CD14-positive monocyte (primary cell): ENCODE data around the gene WRNIP1. TPM values are rescaled to one million over a fixed set of nuclear protein-coding genes. Genes with fewer than 3 reads are reported as not detected.

Experiments
- DNase-seq, 3 donors: peaks; one replicate each; pipeline ENCODE4 v3.0.0-alpha.2; 2011 to 2022
- H2AFZ ChIP-seq: 2 replicates; pipeline ENCODE4 v1.6.0; 2012; ENCODE audit warnings: mild to moderate bottlenecking, low read depth, low read length, inconsistent platforms; ENCODE audit not compliant: insufficient read depth, poor library complexity, severe bottlenecking
- H3K27ac ChIP-seq, 2 donors: 1 replicate in 1 of 2; 2 replicates in 1 of 2; pipeline ENCODE4 v1.5.1; 2012 to 2013; ENCODE audit warnings: low read length in 2 of 2, control low read depth in 1 of 2, inconsistent platforms in 1 of 2, low read depth in 1 of 2, mild to moderate bottlenecking in 1 of 2
- H3K27me3 ChIP-seq, 2 donors: one replicate each; pipeline versions ENCODE4 v1.6.0 to v1.6.1; 2011 to 2013; ENCODE audit warnings: low read length in 2 of 2; ENCODE audit not compliant: control insufficient read depth in 2 of 2, insufficient read depth in 2 of 2
- H3K36me3 ChIP-seq, 2 donors: replicated peaks in 1 of 2; 1 replicate in 1 of 2; 2 replicates in 1 of 2; pipeline versions ENCODE4 v1.5.1 to v1.6.1; 2012 to 2013; ENCODE audit warnings: low read length in 2 of 2, control low read depth in 1 of 2, inconsistent platforms in 1 of 2, mild to moderate bottlenecking in 1 of 2; ENCODE audit not compliant: insufficient read depth in 2 of 2, control insufficient read depth in 1 of 2
- H3K4me1 ChIP-seq, 2 donors: 1 replicate in 1 of 2; 2 replicates in 1 of 2; pipeline versions ENCODE4 v1.5.1 to v1.6.1; 2012 to 2013; ENCODE audit warnings: low read length in 2 of 2, control low read depth in 1 of 2, inconsistent platforms in 1 of 2, mild to moderate bottlenecking in 1 of 2, moderate library complexity in 1 of 2; ENCODE audit not compliant: insufficient read depth in 2 of 2, control insufficient read depth in 1 of 2
- H3K4me2 ChIP-seq: replicated peaks from 2 replicates; pipeline ENCODE3; 2012; ENCODE audit warnings: low read length, moderate library complexity, mild to moderate bottlenecking; ENCODE audit not compliant: poor library complexity, severe bottlenecking; ENCODE audit errors: extremely low read depth
- H3K4me3 ChIP-seq, 3 experiments: fragments of 200-600 bp in 1 of 3; sonication (generic) in 1 of 3; replicated peaks in 1 of 3; 1 replicate in 2 of 3; 2 replicates in 1 of 3; pipeline ENCODE4 v1.5.1; 2011 to 2013; ENCODE audit warnings: low read length in 3 of 3, mild to moderate bottlenecking in 3 of 3, control low read depth in 2 of 3, low read depth in 2 of 3, inconsistent platforms in 1 of 3, moderate library complexity in 1 of 3
- H3K79me2 ChIP-seq: 2 replicates; pipeline ENCODE4 v1.6.0; 2012; ENCODE audit warnings: mild to moderate bottlenecking, control low read depth, inconsistent platforms, low read length, moderate library complexity; ENCODE audit not compliant: insufficient read depth
- H3K9ac ChIP-seq: 2 replicates; pipeline ENCODE4 v1.6.0; 2017; ENCODE audit warnings: low read length, mild to moderate bottlenecking; ENCODE audit not compliant: insufficient read depth, poor library complexity, severe bottlenecking
- H3K9me3 ChIP-seq, 2 donors: replicated peaks in 1 of 2; 1 replicate in 1 of 2; 2 replicates in 1 of 2; pipeline versions ENCODE4 v1.5.1 to v1.6.1; 2012 to 2013; ENCODE audit warnings: low read length in 2 of 2, control low read depth in 1 of 2; ENCODE audit not compliant: control insufficient read depth in 1 of 2, insufficient read depth in 1 of 2
- H4K20me1 ChIP-seq: 2 replicates; pipeline ENCODE4 v1.6.0; 2012; ENCODE audit warnings: mild to moderate bottlenecking, low read length, control low read depth, moderate library complexity; ENCODE audit not compliant: insufficient read depth
- H3K27ac Mint-ChIP-seq, 7 donors: one replicate each; pipeline ENCODE4 v1.8.0; 2020; ENCODE audit warnings: mild to moderate bottlenecking in 7 of 7, mixed read lengths in 7 of 7, moderate library complexity in 6 of 7, inconsistent platforms in 2 of 7
- H3K27me3 Mint-ChIP-seq, 3 donors: one replicate each; pipeline ENCODE4 v1.8.0; 2021 to 2022; ENCODE audit warnings: low read depth in 3 of 3, mild to moderate bottlenecking in 3 of 3, mixed read lengths in 3 of 3, moderate library complexity in 3 of 3, inconsistent platforms in 1 of 3
- H3K36me3 Mint-ChIP-seq, 2 donors: one replicate each; pipeline ENCODE4 v1.8.0; 2020; ENCODE audit warnings: mixed read lengths in 2 of 2, inconsistent platforms in 1 of 2, mild to moderate bottlenecking in 1 of 2
- H3K4me1 Mint-ChIP-seq: one replicate; pipeline ENCODE4 v1.8.0; 2020; ENCODE audit warnings: mild to moderate bottlenecking, mixed read lengths
- H3K4me3 Mint-ChIP-seq, 2 donors: one replicate each; pipeline ENCODE4 v1.8.0; 2020; ENCODE audit warnings: mild to moderate bottlenecking in 2 of 2, mixed read lengths in 2 of 2, moderate library complexity in 1 of 2
- H3K9me3 Mint-ChIP-seq, 7 donors: one replicate each; pipeline ENCODE4 v1.8.0; 2020 to 2022; ENCODE audit warnings: mixed read lengths in 7 of 7, mild to moderate bottlenecking in 6 of 7, moderate library complexity in 6 of 7, inconsistent platforms in 2 of 7
- CTCF ChIP-seq: fragments of 200-600 bp; IDR thresholded peaks from one replicate; pipeline ENCODE4 v1.8.0; 2022; ENCODE audit warnings: antibody characterized with exemption, mild to moderate bottlenecking
- WGBS: methylation state at CpG from one replicate; pipeline ENCODE4 v1.1.5; 2013; ENCODE audit warnings: missing lambda C conversion rate; ENCODE audit not compliant: insufficient coverage; 5-methylcytosine and 5-hydroxymethylcytosine counted together
- intact Hi-C, 2 donors: fragments of 100-400 bp; cut with micrococcal nuclease; formaldehyde crosslinking; loops; one replicate each; pipeline versions ENCODE4 v1.15.0 to v1.15.1; 2023
- polyA plus RNA-seq, 3 donors: library from polyadenylated mRNA; depleted of rRNA in 1 of 3; unstranded in 2 of 3; stranded (reverse) in 1 of 3; fragments of 300-500 nt in 2 of 3; fragments of >200 nt in 1 of 3; fragmentation: Illumina TruSeq in 2 of 3; gene quantifications; 1 replicate in 2 of 3; 2 replicates in 1 of 3; pipeline ENCODE4 v1.2.3, GENCODE V29; 2012 to 2021

The WRNIP1 gene
- polyA plus RNA-seq, 3 donors, result 17.5 to 25.8 (median 17.8) TPM

DNA sequence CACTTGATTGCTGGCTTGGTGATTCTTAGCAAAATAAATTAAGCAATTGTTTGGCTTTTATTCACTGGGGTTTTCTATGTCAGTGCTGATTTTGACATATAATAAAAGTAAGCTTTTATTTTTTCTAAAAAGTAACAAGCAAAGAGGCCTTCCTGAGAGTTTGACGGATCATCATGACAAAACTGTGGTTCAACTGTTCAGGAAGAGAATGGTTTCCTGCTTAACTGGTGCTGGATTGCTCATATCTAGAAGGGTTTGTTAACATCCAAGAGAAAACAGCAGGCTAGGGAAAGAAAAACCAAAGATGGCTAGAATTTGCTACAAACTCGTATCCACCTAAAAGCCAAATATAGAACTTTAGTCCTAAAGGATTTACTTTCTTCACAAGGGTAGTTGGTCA lies 55.2 kb downstream of the WRNIP1 start:
- WGBS, result no CpG with 5 or more reads among the region's 2 CpGs
- H3K4me1 Mint-ChIP-seq, result peaks cover 53% of the 10 kb centered on the region
- Histone ChIP-seq H3K9me3 (peaks cover 9% of the 10 kb centered on the region in 2 donors), H3K4me2 (peak overlapping the region; percentile 52), H3K27me3 (no peaks in the 10 kb centered on the region), H2AFZ (peak overlapping the region; percentile 39), H3K27ac (peak overlapping the region in 1 of 2 donors; percentile 62), H3K9ac (no peak overlapping the region), H3K4me3 (peak overlapping the region in 1 of 3 experiments; percentile 9), H3K4me1 (peaks cover 38 to 47% of the 10 kb centered on the region in 2 donors), H3K36me3 (no peaks in the 10 kb centered on the region), H4K20me1 (no peaks in the 10 kb centered on the region), H3K79me2 (no peaks in the 10 kb centered on the region)
- H3K9me3 Mint-ChIP-seq, result peaks cover 12 to 20% (median 16%) of the 10 kb centered on the region in 7 donors
- intact Hi-C loops, result no loop called here
- peak overlapping the region in 5 of 7 donors; percentile 59 to 84 (median 81) for H3K27ac Mint-ChIP-seq
- peaks cover 9 to 20% of the 10 kb centered on the region in 2 donors for H3K36me3 Mint-ChIP-seq
- peaks cover 0 to 2% (median 0%) of the 10 kb centered on the region in 3 donors for H3K27me3 Mint-ChIP-seq
- DNase-seq, result peak in 2 of 3 donors; percentile 38
- no peak for TF ChIP-seq CTCF
- H3K4me3 Mint-ChIP-seq, result no peak overlapping the region

DNA sequence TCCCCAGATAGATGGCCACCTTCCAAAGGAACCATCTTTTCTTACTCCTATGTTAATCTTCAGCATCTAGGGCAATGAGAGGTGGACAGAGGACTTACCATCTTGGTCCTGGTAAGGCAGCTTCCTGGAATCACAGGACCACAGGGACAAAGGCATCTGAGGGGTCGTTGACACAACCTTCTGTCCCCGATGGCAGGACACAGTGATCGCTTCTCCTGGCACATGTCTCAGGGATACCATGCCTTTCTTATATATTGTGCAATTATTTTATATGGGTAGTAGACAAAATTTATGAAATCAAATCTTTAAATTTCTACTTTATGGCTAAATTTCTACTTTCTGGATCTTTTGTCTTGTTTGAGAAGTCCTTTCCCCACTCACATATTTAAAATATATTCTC lies 56.4 kb downstream of the WRNIP1 start:
- no peaks in the 10 kb centered on the region for H3K79me2 ChIP-seq
- no peak overlapping the region for H3K4me2 ChIP-seq
- no peak overlapping the region for H3K9ac ChIP-seq
- no peak for DNase-seq
- Mint-ChIP-seq H3K4me3 (no peak overlapping the region), H3K9me3 (peaks cover under 1 to 9% (median 6%) of the 10 kb centered on the region in 7 donors), H3K4me1 (peaks cover 53% of the 10 kb centered on the region), H3K36me3 (peaks cover 9 to 12% of the 10 kb centered on the region in 2 donors), H3K27me3 (peaks cover 0 to 2% (median 0%) of the 10 kb centered on the region in 3 donors), H3K27ac (no peak overlapping the region)
- no peak overlapping the region for H3K27ac ChIP-seq
- TF ChIP-seq CTCF, result no peak
- H2AFZ ChIP-seq, result no peak overlapping the region
- no peaks in the 10 kb centered on the region for H3K36me3 ChIP-seq
- intact Hi-C loops, result no loop called here
- H3K27me3 ChIP-seq, result no peaks in the 10 kb centered on the region
- no CpG with 5 or more reads among the region's 3 CpGs for WGBS
- no peak overlapping the region for H3K4me3 ChIP-seq
- H3K4me1 ChIP-seq, result peaks cover 38 to 47% of the 10 kb centered on the region in 2 donors
- H4K20me1 ChIP-seq, result no peaks in the 10 kb centered on the region
- peaks cover 0 to 4% of the 10 kb centered on the region in 2 donors for H3K9me3 ChIP-seq
